ENCODE results near the gene WT1.

Gene WT1

GRCh38 chr11:32427935-32428664 is 7.2 kb downstream of the WT1 start:
- DNase-seq (ENCODE audit: low spot score), result no peak
- in situ Hi-C loops (cut with MboI; ENCODE audit: low pct_unique_long_range_greater_than_20kb, low sequenced_read_pairs, unreplicated experiment), result loop anchor here (25.0 kb wide), 1 partner anchor 616 kb away; the partner anchor contains the start of gene PAX6
- TF ChIP-seq, protein P1, sequence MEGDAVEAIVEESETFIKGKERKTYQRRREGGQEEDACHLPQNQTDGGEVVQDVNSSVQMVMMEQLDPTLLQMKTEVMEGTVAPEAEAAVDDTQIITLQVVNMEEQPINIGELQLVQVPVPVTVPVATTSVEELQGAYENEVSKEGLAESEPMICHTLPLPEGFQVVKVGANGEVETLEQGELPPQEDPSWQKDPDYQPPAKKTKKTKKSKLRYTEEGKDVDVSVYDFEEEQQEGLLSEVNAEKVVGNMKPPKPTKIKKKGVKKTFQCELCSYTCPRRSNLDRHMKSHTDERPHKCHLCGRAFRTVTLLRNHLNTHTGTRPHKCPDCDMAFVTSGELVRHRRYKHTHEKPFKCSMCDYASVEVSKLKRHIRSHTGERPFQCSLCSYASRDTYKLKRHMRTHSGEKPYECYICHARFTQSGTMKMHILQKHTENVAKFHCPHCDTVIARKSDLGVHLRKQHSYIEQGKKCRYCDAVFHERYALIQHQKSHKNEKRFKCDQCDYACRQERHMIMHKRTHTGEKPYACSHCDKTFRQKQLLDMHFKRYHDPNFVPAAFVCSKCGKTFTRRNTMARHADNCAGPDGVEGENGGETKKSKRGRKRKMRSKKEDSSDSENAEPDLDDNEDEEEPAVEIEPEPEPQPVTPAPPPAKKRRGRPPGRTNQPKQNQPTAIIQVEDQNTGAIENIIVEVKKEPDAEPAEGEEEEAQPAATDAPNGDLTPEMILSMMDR (IDR thresholded peaks at IDR 0.05; ENCODE audit: extremely low read depth, insufficient read depth, missing control alignments), result no peak

GRCh38 chr11:32427616-32427934 is 7.8 kb downstream of the WT1 start:
- in situ Hi-C loops (cut with MboI; ENCODE audit: low pct_unique_long_range_greater_than_20kb, low sequenced_read_pairs, unreplicated experiment), result loop anchor here (25.0 kb wide), 1 partner anchor 615 kb away; the partner anchor contains the start of gene PAX6
- TF ChIP-seq, protein P1 (IDR thresholded peaks at IDR 0.05; ENCODE audit: extremely low read depth, insufficient read depth, missing control alignments), result no peak

DNA sequence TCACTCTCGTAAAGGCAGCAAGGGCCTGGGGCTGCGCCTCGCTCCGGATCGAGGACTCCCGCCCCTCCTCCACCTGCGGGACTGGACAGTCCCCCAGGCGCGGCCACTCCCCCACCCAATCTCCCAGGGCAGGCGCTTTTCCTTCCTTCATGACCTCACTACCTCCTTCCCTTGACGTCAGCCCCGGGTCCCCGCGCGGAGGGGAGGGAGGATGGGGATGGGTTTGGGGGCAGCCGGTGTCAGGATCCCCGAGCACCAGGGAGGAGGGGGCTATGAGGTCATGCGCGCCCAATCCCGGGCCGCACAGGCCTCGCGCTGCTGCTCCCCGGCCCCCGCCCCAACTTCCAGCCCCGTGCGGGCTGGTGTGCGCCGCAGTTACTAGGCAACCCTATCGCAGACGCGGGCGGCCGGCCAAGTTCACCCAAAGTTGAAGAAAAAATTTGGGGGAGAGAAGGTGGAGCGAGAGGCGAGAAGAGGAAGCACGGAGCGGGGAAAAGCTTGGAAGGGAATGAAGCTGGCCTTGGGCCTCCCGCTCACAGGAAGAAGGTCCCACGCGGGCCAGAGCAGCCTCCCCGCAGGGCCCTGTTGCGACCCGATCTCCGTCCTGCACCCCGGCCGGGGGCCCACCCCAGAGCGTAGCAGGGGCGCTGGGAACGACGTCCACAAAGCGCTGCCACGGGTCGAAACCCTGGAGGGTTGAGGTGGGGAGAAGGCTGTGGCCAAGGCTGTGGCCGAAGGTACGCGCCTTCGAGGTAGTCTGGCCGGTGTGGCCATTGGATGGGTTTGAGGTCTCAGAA is 8.3 kb downstream of the WT1 start:
- DNase-seq (ENCODE audit: low spot score), result no peak
- TF ChIP-seq, protein P1 (IDR thresholded peaks at IDR 0.05; ENCODE audit: extremely low read depth, insufficient read depth, missing control alignments), result no peak
- in situ Hi-C loops (cut with MboI; ENCODE audit: low pct_unique_long_range_greater_than_20kb, low sequenced_read_pairs, unreplicated experiment), result loop anchor here (25.0 kb wide), 1 partner anchor 615 kb away; the partner anchor contains the start of gene PAX6

More at GRCh38 chr11:32427616-32427934, 7.8 kb downstream of the WT1 start:
- DNase-seq (ENCODE audit: low spot score), result no peak

GRCh38 chr11:32426192-32426591 is 9.1 kb downstream of the WT1 start:
- in situ Hi-C loops (cut with MboI; ENCODE audit: low pct_unique_long_range_greater_than_20kb, low sequenced_read_pairs, unreplicated experiment), result loop anchor here (25.0 kb wide), 1 partner anchor 614 kb away; the partner anchor contains the start of gene PAX6
- TF ChIP-seq, protein P1 (IDR thresholded peaks at IDR 0.05; ENCODE audit: extremely low read depth, insufficient read depth, missing control alignments), result no peak
- no peak for DNase-seq (ENCODE audit: low spot score)

- TF ChIP-seq, protein P1 (IDR thresholded peaks at IDR 0.05; ENCODE audit: extremely low read depth, insufficient read depth, missing control alignments), result no peak
- DNase-seq (ENCODE audit: low spot score), result no peak
- in situ Hi-C loops (cut with MboI; ENCODE audit: low pct_unique_long_range_greater_than_20kb, low sequenced_read_pairs, unreplicated experiment), result loop anchor here (25.0 kb wide), 1 partner anchor 613 kb away; the partner anchor contains the start of gene PAX6
Measured at GRCh38 chr11:32425761-32426160, 9.6 kb downstream of the WT1 start.

DNA sequence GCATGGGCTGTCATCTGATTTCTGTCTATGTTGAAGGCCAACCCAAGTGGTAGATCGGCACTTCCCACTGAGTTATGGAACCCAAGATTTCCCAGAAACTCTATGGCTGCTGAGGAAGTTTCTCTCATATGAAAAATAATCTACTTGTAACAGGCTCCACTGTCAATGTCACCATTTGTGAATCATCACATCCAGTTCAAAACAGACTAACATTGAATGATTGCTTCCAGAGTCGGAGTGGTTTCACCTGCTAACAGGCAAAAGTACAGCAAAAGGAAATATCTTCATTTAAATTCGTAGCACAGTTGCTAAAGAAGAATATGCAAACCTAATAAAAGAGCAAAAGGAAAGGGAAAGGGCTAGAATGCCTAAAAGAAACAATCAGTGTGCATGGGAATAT is 12.8 kb downstream of the WT1 start:
- in situ Hi-C loops (cut with MboI; ENCODE audit: low pct_unique_long_range_greater_than_20kb, low sequenced_read_pairs, unreplicated experiment), result no loop called here
- DNase-seq (ENCODE audit: low spot score), result no peak
- TF ChIP-seq, protein P1 (IDR thresholded peaks at IDR 0.05; ENCODE audit: extremely low read depth, insufficient read depth, missing control alignments), result no peak
